ENCODE data around the gene HIC1.
"Not testable (repeated sequence)": the region's sequence is repeated elsewhere in the genome, so short reads cannot be mapped to it uniquely, and the experiment has no call there.

The HIC1 gene, protein sequence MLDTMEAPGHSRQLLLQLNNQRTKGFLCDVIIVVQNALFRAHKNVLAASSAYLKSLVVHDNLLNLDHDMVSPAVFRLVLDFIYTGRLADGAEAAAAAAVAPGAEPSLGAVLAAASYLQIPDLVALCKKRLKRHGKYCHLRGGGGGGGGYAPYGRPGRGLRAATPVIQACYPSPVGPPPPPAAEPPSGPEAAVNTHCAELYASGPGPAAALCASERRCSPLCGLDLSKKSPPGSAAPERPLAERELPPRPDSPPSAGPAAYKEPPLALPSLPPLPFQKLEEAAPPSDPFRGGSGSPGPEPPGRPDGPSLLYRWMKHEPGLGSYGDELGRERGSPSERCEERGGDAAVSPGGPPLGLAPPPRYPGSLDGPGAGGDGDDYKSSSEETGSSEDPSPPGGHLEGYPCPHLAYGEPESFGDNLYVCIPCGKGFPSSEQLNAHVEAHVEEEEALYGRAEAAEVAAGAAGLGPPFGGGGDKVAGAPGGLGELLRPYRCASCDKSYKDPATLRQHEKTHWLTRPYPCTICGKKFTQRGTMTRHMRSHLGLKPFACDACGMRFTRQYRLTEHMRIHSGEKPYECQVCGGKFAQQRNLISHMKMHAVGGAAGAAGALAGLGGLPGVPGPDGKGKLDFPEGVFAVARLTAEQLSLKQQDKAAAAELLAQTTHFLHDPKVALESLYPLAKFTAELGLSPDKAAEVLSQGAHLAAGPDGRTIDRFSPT

GRCh38 chr17:2054512-2055291 lies at the start of gene HIC1:
Gene HIC1, plus strand, starts transcription at chr17:2055103. Its CDS starts 1,588 bp downstream, at chr17:2056691.
- DNase-seq, result no peak

DNA sequence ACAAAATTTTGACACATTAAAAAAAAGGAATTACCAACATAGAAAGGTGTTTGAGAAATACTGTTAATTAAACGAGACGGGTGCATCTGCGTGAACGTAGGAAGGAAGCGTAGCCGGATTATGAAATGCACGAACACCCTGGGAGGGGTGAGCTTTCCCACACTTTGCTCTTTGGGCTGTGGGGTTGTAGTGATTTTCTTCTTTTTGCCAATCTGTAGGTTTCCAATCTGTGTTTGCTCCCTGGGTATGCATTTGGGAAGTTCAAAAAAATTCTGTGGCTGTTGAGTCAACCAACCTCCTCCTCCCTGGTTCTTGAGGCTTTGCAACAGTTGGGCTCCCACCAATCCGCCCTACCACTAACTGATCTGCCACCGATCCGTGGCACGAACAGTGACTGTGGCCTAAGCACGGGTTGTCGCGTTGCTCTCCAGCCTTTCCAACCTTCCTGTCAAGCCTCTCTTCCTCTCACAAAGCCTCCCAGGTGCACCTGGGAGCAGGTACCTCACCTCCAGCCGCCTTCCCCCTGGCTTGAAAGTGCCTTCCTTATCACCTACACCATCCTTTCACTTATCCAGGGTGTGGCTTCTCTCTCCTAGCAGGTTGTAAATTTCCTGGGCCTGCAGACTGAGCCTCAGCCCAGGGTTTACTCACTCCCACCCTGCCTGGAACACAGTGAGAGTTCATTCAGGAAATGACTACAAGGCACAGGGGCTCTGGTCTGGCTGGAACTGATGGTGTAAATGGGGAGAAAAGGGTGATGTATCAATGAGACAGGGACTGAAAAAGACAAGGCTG lies 46.4 kb upstream of the HIC1 start:
- no peak for DNase-seq

DNA sequence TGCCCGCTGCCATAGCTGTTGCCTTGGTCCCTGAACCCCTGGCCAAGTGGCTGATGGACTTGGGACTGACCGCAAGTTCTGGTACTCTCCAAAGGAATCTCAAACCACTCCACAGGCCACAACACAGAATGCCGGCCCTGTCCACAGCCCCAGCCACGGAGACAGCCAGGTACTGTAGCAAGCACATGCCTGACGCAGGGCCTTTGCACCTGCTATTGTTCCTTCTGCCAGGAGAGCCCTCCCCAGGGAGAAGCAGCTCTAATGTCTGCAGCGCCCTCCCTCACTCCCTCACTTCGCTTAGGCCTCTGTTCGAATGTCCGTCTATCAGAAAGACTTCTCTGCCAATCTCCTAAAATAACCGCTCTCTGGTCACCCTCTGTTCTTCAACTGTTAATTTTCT lies 45.2 kb upstream of the HIC1 start:
- DNase-seq, result no peak

DNA sequence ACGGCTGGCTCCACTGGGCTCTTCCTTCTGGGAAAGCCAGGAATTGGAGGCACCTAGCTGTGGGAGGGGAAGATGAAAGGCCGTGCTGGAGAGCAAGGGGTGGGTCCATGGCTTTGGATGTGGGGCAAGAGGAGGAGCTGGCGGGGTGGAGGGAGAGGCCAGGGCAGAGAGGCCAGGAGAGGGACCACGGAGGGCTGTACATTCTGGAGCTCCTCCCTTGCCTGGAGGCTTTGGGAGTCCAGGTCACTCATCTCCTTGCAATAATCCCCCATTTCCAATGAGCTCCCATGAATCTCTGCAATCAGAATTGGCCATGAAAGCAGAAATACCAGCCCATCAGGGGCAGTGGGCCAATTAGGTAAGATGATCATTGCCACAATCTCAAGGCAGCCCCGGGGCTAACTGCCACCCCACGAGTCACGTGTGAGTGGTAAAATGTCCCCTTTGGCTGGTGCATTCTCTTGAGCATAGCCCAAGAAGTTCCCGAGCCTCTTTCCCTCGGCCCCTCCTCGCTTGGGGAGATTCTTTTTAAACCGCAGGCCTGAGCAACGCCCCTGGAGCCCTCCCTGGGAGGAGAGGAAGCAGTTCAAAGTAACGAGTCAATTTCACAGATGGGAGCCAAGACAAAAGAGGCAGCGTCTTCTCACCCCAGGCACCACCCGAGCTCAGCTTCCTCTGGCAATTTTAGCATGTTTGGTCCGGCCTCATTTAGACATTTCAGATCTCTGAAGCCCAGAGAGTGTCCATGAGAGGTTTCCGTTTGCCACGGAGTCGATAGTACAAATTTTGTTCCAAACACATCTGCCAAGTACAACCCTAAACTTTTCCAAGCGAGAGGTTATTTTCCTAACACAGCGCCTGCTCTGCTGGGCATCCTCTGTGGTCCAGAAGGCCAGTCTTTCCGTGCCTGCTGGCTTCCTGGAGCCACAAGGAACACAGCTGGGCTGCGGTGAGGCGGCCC lies 43.2 kb upstream of the HIC1 start:
- no peak for DNase-seq

GRCh38 chr17:2012499-2012898 lies 42.4 kb upstream of the HIC1 start:
- no peak for DNase-seq

DNA sequence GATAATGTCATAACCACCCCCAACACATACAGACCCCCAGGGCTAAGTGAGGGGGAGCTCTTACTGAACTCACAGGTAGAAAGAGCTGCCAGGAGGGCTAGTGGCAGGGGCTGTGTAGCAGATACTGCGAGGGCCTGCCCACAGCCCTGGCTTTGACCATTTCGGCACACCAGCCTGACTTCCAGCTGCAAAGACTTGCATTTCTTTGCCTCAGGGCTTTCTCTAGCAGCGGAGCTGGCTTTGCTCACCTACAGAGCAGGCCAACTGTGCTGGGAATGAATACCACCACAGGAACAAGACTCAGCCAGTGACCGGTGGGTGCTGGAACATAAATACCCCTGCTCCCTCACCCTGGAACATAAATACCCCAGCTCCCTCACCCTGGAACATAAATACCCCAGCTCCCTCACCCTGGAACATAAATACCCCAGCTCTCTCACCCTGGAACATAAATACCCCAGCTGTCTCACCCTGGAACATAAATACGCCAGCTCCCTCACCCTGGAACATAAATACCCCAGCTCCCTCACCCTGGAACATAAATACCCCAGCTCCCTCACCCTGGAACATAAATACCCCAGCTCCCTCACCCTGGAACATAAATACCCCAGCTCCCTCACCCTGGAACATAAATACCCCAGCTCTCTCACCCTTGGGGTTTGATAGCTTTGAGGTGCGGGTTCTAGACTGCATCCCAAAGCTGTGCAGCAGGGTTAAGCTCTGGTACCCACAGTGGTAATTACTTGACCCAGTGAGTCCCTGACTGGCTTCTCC lies 41.5 kb upstream of the HIC1 start:
- not testable (repeated sequence) for DNase-seq

DNA sequence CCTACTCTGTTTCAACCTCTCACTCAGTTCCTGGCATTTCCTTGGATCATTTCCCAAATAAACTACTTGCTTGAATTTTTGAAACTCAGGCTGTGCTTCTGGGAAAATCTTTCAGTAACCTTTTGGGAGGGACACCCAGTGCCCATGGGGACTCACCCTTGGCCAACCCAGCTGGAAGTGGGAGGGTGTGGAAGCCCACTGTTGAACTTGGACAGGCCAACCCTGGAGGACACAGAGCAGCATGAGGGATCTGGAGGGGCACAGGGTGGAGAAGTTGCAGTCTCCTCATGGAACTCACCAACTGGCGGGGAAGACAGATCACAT lies 40.9 kb upstream of the HIC1 start:
- DNase-seq, result no peak

GRCh38 chr17:2015314-2015713 lies 39.6 kb upstream of the HIC1 start:
- no peak for DNase-seq

DNA sequence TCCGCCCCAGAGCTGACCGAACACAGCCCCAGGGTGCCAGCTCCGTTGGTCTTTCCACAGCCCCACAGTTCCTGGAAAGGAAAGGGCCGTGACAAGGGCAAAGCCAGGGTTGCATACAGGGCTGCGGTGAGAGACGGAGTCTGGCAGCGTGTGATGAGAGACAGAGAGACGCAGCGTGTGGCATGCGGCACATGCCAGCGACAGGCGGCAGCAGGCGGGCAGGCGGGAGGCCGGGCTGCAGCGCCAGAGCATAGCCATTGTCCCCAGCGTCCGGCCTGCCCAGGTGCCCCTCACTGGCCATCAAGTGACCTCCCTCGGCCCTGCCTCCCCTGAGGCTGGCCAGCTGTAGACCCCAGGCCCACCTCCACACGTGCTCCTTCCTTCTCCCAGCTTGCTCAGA lies 38.4 kb upstream of the HIC1 start:
- DNase-seq, result no peak

DNA sequence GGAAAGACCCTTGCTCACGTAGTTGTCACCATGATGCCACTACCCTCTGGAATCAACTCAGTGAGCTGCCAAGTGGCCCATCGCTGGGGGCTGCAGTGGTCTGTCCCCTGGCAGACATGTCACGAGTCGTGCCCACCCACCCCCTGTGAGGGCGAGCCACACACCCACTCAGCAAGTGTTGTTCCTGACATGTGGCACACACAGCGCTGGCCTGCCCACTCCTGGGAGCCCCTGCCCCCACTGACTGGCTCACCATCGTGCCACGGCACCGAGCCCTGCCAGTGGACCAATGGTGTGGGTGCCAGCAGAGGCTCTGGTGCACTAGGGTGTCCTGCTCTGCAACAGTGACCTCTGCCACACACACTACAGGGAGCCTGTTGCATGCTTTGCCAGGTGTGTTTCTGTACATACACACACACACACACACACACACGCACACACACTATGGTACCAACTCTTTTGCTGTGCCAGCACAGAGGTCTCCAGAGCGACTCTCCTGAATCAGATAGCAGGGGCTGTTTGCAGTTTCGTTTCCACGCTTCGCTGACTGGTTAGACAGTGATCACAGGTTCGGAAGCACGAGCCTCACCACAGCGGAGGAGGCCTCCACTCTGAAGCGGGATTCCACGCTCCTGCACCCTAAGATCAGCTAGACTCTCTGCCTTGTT lies 37.5 kb upstream of the HIC1 start:
- no peak for DNase-seq

DNA sequence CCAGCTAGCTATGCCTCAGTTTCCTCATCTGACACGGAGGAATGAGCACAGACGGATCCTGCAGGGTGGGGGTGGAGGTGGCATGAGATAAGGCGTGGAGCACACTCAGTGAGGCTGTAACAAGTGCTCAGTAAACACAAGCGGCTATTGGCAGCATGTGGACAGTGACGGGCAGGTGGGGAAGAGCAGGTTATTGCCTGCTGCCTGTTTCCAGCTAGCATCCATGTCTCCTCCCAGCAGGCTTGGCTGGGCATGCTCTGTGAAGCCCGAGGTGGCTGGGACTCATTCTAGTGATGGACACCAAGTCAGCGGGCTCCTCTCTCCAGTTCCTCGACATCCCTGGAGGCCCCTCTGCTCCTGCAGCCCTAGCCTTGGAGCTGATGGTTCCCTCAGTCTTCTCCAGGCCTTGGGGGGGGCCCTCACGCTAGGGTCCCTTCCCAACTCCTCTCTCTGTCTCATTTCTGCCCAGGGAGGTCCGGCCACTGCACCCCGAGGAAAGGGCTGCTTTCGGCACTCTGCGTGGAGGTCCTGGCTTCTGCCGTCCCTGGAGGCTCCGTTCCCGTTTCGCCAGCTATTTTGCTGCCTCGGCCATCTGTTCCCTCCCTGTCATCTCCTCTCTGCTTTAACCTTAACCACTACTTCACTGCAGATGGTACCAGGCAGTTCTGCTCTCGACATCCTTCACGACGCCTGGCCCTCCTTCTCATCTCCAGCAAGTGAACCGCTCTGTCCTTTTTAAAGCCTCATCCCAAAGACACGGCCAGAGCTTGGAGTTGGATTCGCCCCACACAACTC lies 36.0 kb upstream of the HIC1 start:
- no peak for DNase-seq

- DNase-seq, result no peak
Observed at GRCh38 chr17:2019723-2020122, 35.2 kb upstream of the HIC1 start.

DNA sequence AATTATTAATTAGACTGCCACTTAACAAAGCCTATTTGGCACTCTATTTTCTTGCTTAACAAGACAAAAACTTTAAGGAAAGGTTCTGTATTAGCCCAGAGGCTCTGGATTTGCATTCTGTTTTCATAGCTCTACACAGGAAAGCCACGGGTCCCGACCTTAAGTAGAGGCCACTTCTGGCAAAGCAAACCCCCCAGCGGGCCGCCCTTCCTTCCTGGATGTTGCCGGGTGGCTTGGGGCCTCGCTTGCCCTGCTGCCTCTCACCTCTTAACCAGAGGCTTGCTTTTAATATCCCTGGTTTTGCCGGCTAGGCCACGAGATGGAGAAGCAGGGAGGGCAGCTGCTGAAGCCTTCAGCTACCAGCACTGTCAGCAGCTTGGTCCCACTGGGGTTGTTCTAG lies 34.2 kb upstream of the HIC1 start:
- DNase-seq, result no peak

- DNase-seq, result no peak
Observed at GRCh38 chr17:2022647-2023240, 32.2 kb upstream of the HIC1 start.

DNA sequence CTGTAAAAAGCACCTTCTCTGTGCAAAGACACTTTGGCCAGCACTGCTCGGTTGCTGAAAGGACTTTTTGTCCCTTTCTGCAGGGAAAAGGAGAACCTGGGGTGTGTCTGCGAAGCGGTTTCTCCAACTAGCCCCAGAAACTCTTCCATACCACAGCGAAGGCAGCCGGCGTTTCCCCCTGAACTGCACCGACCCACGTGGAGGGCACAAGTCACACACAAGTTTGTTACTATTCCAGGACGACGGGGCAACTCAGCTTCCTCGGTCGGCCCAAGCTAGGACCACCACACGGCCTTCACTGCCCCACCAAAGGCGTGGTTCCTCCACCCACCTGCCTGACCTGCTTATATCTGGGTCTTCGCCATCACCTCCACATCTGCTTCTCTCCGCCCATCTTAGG lies 31.6 kb upstream of the HIC1 start:
- no peak for DNase-seq

GRCh38 chr17:2023692-2024571 lies 31.0 kb upstream of the HIC1 start:
- DNase-seq, result no peak

DNA sequence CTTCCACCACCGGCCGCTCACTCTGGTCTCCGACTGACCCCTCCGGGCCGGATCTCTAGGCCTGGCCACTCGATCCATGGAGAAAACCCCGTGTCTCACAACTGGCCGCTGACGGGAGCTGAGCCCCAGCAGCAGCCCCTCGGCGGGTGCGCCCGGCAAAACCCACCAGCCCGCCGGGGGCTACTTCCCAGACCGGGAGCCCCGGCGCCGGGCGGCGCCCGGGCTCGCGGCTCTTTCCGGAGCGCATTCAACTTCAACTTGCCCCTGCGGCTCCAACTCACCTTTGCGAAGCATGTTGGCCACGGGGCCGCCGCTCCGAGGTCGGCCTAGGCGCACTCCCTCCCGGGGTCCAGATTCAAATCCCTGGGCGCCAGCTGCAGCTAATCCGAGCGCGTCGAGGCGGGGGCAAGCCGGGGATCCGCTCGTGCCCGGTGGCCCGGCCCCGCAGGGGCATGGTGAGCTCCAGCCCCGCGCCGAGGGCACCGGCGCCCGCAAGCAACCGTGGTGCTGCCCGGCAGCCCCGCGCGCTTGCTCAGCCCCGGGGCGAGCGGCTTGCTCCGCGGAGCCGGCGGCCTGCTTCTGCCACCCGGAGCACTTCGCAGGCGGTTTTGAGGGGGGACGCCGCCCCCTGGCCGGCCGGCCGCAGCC lies 30.2 kb upstream of the HIC1 start:
- no peak for DNase-seq

All from SW 1271 (cell line).